ENCODE data around the gene WNT9A.
"Not testable (repeated sequence)": the region's sequence is repeated elsewhere in the genome, so short reads cannot be mapped to it uniquely, and the experiment has no call there.

WNT9A gene

DNA sequence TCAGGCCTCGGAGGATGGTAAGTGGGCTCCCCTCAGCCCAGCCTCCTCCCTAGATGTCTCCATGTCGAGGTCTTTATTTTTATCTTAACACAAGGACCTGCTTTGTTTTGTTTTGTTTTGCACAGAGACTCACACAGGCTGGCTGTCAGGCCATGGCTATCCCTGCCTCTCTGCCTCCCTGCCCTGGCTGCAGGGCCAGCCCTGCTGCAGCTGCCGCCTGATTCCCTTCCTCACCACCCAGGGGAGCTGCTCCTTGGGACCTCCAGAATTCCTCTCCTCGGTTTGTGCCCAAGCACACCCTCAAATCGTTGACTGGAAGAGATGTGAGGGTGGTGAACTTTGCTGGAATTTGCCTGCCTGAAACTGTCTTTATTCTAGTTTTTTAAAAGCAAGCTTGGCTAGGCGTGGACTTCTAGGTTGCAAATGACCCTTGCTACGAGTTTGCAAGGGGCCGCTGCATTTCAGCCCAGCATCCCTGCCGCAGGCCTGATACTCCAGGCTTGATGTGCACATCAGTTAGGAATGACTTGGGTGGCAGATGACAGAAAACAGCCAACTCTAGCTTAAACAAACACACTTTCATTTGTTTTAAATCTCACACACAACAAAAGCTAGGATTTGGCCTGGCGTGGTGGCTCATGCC, 37.1 kb downstream of the WNT9A start:
- DNase-seq (ENCODE audit: low read depth, low spot score): no peak

DNA sequence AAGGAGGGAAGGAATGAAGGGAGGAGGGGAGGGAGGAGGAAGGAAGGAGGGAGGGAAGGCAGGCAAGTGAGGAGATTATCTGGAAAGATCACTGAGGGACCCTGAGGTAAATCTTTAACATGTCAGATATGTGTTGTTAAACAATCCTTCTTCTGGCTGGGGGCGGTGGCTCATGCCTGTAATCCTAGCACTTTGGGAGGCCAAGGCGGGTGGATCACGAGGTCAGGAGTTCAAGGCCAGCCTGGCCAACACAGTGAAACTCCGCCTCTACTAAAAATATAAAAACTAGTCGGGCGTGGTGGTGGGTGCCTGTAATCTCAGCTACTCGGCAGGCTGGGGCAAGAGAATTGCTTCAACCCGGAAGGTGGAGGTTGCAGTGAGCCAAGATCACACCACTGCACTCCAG, 37.8 kb downstream of the WNT9A start:
- not testable (repeated sequence) for DNase-seq (ENCODE audit: low read depth, low spot score)

DNA sequence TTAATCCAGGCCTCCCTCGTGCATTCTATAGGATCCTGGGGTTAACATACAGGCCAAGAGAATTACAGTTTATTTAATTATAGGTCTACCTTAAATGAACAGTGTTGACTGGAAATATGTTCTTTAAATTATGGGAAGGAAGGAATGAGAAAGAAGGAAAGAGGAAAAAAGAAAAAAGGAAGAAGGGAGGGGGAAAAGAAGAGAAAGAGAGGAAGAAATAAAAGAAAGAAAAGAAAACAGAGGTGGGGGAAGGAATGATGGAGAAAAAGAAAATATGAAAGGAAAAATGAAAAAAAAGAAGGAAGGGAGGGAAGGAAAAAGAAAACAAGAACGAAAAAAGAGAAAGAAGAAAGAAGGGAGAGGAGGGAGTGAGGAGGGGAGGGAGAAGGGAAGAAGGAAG, 38.5 kb downstream of the WNT9A start:
- no peak for DNase-seq (ENCODE audit: low read depth, low spot score)

DNA sequence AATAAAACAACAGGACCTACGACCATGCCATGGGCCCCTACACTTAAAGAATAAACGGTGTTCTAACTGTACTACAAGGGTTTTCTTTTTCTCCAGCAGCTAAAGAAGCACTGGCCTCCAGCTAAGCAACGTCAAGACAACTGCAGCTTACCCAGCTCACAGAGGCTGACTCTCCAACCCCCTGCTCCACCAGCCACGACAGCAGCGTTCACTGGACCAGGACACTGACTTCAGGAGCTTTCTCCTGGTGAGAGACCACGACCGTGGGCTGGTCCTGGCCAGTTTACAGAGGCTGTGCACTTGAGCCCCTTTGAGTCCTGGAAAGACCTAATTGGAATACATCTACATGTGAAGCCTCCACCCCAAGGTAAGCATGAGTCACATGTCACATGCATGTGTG, 39.4 kb downstream of the WNT9A start:
- no peak for DNase-seq (ENCODE audit: low read depth, low spot score)

DNA sequence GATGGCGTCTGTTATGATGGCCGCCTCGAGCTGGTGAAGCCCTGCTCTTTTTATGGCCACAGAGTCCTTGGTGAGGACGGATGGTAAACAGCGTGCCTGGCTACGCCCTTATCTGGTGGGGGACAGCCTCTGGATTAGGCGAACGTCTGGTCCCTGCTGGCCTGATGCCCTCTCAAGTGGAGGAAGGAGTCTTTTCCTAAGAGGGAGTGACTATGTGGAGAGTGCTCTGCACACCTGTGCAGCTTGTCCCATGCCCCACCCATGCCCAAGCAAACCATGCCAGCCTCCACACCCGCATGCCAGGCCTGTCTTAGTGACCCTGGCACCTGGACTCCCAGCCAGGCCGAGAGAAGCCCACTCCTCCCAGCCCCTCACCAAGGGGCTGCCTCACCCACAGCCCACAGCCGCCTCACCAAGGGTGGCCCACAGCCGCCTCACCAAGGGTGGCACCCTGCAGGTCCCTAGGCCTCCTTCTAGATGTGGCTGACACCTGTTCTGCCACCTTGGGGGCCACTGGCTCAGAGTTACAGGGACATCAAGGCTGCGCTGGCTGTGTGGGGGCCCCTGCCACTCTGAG, 40.2 kb downstream of the WNT9A start:
- no peak for DNase-seq (ENCODE audit: low read depth, low spot score)

DNA sequence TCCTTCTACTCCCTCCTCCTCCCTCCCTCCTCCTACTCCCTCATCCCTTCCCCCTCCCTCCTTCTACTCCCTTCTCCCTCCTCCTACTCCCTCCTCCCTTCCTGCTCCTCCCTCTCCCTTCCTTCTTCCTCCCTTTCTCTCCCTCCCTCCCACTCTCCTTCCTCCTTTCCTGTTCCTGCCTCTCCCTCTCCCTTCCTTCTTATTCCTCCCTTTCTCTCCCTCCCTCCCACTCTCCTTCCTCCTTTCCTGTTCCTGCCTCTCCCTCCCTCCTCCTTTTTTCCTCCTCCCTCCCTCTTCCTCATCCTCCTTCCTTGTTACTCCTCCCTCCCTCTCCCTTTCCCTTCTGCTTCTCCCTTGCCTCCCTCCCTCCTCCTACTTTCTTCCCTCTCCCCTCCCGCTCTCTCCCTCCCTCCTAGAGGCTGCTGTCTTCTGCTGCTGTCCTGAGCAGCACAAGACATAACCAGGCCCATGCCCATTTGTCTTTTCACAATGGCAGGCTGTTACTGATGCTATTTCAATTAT, 41.1 kb downstream of the WNT9A start:
- no peak for DNase-seq (ENCODE audit: low read depth, low spot score)

DNA sequence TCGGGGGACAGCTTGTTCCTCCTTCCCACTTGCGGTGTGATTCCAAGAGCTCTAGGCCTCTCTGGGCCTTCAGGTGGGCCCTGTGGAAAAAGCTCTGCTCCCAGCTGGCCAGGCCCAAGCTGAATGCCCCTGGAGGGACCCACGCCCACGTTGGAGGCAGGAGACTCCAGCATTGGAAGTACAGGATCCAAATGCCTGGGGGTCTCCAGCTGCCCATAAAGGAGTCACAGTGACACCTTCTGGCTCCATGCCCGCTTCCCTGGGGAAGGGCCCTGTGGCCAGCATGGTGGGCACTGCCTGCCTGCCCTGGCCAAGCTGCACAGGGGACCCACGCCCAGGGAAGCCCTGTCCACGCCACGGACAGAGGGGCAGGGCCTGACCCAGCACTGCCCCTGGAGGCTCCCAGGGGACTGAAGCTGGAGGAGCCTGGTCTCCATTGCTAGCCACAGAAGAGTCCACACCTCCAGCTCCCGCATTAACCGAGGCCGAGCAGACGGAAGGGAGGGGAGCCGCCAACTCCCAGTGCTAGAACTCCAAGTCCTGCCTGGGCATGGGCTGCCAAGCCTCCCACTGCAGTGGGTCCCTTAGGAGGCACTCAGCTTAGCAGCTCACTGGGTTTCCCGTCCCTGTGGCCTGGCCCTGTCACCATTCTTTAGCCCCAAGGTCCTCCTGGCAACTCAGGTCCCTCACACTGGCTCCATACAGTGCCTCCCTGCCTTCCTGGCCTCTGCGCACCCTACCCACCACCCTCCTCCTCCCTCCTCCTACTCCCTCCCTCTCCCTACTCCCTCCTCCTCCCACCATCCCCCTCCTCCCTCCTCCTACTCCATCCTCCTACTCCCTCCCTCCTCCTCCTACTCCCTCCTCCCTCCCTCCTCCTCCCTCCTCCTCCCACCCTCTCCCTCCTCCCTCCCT, 41.9 kb downstream of the WNT9A start:
- no peak for DNase-seq (ENCODE audit: low read depth, low spot score)

DNA sequence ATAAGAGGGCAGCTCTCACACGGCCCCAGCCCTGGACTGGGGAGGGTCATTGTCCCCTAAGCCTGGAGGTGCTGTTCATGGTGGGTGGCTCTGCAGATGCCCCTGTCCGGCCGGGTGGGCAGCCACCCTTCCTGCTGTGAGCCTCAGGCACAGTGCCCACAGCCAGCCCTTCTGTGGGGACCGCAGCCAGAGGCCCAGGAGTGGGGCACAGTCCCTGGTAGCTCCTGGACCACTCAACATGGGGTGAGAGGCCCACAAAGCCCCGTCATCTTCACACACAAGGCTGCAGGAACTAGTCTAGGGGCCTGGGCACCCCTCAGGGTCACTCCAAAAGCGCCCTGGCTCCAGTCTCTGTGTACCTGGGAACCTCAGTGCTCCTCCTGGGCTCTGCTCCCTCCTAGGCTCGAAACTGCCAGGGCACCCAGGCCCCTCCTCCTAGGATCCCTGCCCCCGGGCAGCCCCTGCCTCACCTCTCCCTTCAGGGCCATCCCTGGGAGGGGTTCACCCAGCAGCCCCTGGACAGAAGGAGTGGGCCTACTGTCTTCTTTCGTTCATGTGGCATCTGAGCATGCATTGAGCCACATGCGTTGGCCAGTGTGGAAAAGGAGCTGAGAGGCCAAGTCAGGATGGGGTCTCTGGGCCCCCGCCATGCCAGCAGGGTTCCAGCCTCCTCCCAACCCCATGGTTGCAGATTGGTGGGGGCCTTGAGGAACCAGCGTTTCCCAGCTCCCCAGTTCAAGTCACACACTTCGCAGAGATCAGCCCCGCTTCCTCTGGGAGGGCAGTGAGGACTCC, 43.0 kb downstream of the WNT9A start:
- DNase-seq (ENCODE audit: low read depth, low spot score): no peak

DNA sequence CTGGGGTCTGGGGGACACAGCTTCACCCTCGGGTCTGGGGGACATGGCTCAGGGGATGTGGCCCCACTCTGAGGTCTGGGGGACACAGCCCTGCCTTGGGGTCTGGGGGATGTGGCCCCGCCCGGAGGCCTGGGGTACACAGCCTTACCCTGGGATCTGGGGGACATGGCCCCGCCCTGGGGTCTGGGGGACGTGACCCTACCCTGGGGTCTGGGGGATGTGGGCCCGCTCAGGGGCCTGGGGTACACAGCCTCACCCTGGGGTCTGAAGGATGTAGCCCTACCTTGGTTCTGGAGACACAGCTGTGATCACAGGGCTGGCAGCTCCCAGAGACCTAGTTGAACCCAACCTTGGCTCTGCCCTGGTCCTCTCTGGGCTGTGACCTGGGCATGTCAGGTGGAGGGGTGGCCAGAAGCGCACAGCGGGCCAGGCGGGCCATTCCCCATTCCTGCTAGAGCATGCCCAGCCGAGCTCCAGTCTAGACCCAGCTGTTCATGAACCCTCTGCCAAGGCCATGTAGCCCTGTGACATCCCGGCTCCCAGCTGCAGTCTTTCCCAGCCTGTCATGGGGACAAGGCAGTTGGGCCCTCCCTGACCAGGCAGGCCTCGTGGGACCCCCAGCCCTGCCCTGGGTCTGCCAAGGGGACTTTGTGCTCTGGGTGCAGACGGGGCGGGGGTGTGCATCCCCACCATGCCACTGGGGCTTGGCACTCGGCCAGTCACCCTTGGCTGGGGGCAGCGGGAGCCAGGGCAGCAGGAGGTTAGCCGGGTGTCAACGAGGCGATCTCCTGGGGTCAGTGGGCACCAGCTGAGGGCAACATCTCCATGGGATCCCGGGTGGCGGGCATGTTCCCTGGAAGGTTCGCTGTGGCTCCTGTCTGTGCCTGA, 43.9 kb downstream of the WNT9A start:
- DNase-seq (ENCODE audit: low read depth, low spot score): no peak

DNA sequence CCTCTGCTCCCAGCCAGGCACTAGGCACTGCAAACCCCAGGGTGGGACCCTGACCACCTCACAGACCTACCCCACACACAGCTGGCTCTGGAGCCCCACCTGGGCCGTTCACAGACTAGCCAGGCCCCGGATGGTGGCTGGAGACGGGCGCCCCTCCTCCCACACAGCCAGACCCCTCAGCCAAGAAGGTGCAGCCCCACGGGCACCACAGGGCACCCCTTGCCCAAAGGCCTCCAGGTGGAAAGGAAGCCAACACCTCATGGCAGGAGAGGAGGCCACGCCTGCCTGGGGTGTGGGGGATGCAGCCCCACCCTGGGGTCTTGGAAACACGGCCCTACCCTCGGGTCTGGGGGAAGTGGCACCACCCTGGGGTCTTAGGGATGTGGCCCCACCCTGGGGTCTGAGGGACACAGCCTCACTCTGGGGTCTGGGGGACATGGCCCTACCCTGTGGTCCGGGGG, 44.6 kb downstream of the WNT9A start:
- DNase-seq (ENCODE audit: low read depth, low spot score): no peak

DNA sequence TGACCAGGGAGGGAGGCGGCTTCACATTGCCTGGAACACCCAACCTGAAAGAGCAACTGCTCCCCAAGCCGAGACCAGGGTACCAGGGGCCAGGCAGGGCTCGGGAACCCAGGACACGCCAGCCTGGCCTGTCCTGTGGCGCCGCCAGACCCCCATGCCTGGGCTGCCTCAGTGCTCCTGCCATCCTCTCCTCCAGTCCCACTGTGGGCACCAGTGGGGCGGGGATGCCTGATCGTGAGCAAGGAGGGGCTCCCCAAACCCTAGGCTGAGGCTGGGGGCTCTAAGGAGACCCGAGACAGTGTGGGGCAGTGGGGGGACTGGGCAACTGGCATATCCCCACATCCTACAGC, 45.1 kb downstream of the WNT9A start:
- no peak for DNase-seq (ENCODE audit: low read depth, low spot score)

DNA sequence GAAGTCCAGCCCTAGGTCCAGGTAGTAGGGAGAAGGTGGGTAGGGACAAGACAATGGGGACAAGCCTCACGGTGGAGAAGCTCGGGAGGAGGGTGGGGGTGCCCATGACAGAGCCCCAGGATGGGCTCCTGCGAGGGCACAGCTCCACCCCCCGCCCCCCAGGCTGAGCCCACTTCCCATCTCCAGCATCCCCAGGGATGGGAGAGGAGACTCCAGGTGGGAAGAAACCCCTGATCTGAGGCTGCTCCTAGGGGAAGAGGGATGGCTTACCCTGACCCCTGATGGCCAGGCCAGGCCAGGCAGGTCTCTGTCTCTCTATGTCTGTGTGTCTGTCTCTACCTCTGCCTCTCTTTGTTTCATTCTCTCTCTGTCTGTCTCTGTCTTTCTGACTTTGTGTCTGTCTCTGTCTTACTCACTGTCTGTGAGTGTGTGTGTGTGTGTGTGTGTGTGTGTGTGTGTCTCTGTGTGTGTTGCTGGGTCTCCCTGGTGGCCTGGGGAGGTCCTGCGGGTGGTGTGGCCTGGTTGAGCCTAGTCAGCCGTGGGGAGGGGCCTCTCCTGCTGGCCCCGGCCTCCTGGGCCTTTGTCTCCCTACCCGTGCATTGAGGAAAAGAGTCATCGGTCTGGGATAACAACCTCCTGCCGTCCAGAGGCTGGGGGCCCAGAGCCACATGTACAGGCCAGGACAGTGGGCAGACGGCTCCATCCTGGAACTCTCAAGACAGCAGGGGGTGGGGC, 45.7 kb downstream of the WNT9A start:
- no peak for DNase-seq (ENCODE audit: low read depth, low spot score)

DNA sequence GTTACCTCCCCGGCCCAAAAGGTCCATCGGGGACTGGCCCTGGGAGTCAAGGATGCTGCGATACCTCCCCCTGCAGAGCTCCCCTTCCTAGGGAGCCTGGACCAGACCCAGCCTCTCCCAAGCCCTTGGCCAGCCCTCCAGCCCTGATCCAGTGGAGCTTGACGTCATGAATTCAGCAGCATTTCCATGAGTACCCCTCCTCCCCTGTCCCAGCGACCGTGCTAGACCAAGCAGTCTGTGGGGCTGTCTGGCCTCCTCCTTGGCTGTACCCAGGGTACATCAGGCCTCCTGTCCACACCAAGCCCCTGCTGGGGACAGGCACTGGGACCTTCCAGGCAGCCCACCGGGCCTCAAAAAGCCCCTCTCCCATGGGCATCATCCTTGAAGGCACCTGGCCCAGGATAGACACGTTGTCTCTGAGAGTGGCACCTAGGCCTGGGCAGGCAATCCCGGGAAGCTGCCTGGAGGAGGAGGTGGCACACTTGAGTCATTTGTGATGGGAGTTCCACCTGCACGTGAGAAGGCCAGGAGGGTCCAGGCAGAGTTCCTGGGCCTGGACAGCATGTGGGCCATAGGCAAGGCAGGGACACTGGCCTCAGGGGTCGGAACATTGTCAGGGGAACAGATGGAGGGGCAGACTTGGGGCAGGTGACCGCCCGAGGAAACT, 46.4 kb downstream of the WNT9A start:
- no peak for DNase-seq (ENCODE audit: low read depth, low spot score)

DNA sequence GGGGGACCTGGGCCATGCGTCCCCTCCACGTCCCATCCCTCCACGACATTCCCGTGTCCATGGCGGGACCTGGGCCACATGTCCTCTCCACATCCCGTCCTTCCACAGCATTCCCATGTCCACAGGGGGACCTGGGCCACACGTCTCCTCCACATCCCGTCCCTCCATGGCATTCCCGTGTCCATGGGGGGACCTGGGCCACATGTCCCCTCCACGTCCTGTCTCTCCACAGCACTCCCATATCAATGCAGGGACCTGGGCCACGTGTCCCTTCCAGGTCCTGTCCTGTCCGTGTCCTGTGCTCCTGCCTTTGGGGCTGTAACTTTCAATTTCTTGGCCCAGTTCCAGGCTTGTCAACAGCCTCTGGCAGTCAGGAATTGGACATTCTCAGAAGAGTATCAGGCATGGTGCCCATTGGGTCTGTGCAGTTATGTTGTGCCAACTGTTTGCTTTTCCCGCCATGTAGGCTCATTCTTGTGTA, 47.1 kb downstream of the WNT9A start:
- no peak for DNase-seq (ENCODE audit: low read depth, low spot score)

DNA sequence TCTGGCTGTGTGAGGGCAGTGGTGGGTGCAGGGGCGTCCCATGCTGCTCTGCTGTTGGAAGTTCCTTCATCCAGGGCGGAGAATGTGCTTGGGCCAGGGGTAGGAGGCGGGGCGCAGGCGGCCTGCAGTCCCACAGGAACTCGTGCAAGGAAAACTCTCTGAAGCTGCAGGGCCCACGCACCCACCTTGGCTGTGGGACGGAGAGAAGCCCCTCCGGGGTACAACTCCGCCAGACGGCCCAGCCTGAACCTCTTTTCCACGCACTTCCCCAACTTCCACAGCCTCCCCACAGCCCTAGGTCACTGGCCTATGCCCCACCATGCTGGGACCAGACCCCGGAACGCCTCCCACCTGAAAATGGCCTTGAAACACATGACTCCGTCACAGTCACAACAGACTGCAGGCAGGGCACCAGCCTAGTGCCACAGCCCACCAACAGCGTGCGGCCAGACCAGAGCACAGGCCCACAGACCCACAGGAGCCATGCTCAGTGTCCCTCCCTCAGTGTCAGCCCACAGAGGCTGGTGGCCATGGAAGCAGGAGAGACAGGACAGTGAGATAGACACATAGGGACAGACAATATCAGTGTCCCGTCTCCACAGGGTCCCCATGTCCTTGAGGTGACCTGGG, 47.8 kb downstream of the WNT9A start:
- DNase-seq (ENCODE audit: low read depth, low spot score): no peak

DNA sequence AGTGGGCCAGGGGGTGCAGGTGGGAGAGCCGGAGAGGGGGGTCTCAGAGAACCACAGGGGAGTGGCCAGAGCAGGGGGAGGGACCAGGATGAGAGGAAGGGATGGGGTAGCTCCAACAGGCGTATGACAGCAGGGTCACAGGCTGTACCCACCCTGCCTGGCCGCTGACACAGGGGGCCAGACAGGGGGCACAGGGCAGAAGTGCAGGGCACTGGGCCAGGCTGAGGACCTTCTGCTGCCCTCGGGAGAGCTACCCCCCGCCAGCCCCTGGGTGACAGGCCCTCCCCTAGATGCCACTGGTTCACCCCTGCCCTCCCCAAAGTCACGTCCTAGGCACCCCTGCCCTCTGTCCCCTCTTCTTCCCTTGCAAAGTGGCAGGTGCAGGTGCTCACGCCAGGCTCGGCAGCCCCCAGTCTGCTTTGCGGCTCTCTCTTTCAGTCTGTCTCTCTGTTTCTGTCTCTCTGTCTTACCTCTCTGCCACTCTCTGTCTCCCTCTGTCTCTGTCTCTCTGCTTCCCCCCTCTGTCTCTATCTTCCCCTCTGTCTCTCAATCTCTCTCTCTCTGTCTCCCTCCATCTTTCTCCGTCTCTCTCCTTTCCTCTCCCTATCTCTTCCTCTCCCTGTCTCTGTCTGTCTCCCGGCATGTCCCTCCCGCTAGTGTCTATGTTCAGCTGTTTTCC, 48.5 kb downstream of the WNT9A start:
- DNase-seq (ENCODE audit: low read depth, low spot score): no peak

DNA sequence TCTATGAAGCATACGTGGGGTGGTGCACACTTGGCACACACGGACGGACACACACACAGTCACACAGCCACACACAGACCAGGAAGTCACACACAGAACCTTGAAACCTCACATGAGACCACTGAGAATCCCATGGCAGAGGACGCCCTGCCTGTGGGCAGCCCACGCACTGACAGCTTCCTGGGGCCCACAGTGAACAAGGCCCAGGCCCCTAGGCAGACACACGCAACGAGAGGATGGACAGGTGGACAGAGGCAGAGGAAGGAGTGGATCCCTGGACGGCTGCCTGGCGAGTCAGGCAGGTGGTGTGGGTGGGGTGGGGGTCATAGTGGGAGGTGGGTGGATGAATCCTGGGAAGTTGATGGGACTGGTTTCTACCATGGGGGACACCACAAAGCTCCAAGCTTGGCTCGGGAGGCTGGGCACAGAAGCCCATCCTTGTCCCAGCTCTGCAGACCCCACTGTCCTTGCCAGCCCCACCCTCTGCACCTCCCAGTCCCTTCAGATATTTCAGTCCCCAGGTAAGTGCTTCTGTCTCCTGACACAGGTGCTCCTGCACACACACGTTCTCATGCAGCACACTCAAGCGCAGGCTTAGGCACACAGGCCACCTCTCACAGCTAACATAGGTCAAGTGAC, 49.1 kb downstream of the WNT9A start:
- DNase-seq (ENCODE audit: low read depth, low spot score): no peak

Measured in brain pericyte (primary cell).